Ectodermal cell (in vitro differentiated cells): Measurements from ENCODE around the gene DMPK. TPM values are rescaled to one million over a fixed set of nuclear protein-coding genes. Genes with fewer than 3 reads are reported as not detected.

ENCODE experiments used
- H3K27ac ChIP-seq: 2 replicates; pipeline ENCODE4 v1.7.0; 2013; ENCODE audit warnings: mild to moderate bottlenecking, low read depth, low read length; ENCODE audit not compliant: insufficient read depth, poor library complexity, severe bottlenecking
- H3K27me3 ChIP-seq: 2 replicates; pipeline ENCODE4 v1.7.0; 2013; ENCODE audit warnings: mild to moderate bottlenecking, low read length; ENCODE audit not compliant: insufficient read depth, control insufficient read depth, poor library complexity, severe bottlenecking
- H3K36me3 ChIP-seq: one replicate; pipeline ENCODE4 v1.7.0; 2013; ENCODE audit warnings: low read length; ENCODE audit not compliant: control insufficient read depth, insufficient read depth
- H3K4me1 ChIP-seq: one replicate; pipeline ENCODE4 v1.7.0; 2013; ENCODE audit warnings: low read length; ENCODE audit not compliant: control insufficient read depth, insufficient read depth
- H3K4me3 ChIP-seq: 2 replicates; pipeline ENCODE4 v1.7.0; 2013; ENCODE audit warnings: low read depth, low read length, control low read depth; ENCODE audit not compliant: insufficient read depth
- H3K9me3 ChIP-seq: 2 replicates; pipeline ENCODE4 v1.7.0; 2013; ENCODE audit warnings: mild to moderate bottlenecking, low read length, moderate library complexity; ENCODE audit not compliant: control insufficient read depth
- whole genome bisulfite sequencing, 2 experiments: methylation state at CpG; one replicate each; pipeline ENCODE4 v1.1.7; 2013; ENCODE audit warnings: missing lambda C conversion rate in 2 of 2; 5-methylcytosine and 5-hydroxymethylcytosine counted together
- polyA plus RNA-seq, 4 experiments: library from polyadenylated mRNA; stranded (reverse); fragments of 50-300 nt; gene quantifications; one replicate each; pipeline ENCODE4 v1.2.3, GENCODE V29; 2013

The DMPK gene, protein sequence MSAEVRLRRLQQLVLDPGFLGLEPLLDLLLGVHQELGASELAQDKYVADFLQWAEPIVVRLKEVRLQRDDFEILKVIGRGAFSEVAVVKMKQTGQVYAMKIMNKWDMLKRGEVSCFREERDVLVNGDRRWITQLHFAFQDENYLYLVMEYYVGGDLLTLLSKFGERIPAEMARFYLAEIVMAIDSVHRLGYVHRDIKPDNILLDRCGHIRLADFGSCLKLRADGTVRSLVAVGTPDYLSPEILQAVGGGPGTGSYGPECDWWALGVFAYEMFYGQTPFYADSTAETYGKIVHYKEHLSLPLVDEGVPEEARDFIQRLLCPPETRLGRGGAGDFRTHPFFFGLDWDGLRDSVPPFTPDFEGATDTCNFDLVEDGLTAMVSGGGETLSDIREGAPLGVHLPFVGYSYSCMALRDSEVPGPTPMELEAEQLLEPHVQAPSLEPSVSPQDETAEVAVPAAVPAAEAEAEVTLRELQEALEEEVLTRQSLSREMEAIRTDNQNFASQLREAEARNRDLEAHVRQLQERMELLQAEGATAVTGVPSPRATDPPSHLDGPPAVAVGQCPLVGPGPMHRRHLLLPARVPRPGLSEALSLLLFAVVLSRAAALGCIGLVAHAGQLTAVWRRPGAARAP
- 61.0 TPM for polyA plus RNA-seq (2013, experiment 1 of 4)
- 62.9 TPM for polyA plus RNA-seq (2013, experiment 2 of 4)
- 46.2 TPM for polyA plus RNA-seq (2013, experiment 3 of 4)
- polyA plus RNA-seq (2013, experiment 4 of 4) = 56.1 TPM

DNA sequence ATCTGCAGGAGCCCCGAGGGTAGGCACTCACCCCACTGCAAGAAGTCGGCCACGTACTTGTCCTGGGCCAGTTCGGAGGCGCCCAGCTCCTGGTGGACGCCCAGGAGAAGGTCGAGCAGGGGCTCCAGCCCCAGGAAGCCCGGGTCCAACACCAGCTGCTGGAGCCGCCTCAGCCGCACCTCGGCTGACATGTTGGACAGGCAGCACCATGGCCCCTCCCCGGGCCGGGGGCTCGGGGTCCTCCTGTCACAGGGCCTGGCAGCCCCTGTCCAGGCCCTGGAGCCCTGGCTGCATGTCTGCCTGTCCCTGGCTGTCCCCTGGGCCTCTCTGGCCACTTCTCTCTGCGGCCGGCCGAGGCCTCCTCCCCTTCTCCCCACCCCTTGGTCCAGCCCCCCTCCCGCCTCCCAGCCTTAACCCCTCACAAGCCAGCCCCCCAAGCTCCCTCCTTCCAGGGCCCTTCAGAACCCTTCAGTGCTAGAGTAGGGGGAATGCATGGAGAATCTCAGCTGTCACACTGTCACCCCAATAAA lies at the start of gene DMPK:
Gene DMPK (minus strand): TSS at position 329 of the 530 bp plus-strand sequence. CDS start 138 bp downstream, at position 191.
- no peak within 1 kb of the TSS for H3K27ac ChIP-seq
- WGBS, 2 experiments = 43 to 48% methylated on average over 17 to 18 of the region's 18 CpGs
- H3K4me1 ChIP-seq = peaks cover 32% of the 10 kb centered on the region
- no peaks in the 10 kb centered on the region for H3K9me3 ChIP-seq
- peaks cover 21% of the 10 kb centered on the region for H3K36me3 ChIP-seq
- no peak within 1 kb of the TSS for H3K4me3 ChIP-seq
- H3K27me3 ChIP-seq = peaks cover 13% of the 10 kb centered on the region

DNA sequence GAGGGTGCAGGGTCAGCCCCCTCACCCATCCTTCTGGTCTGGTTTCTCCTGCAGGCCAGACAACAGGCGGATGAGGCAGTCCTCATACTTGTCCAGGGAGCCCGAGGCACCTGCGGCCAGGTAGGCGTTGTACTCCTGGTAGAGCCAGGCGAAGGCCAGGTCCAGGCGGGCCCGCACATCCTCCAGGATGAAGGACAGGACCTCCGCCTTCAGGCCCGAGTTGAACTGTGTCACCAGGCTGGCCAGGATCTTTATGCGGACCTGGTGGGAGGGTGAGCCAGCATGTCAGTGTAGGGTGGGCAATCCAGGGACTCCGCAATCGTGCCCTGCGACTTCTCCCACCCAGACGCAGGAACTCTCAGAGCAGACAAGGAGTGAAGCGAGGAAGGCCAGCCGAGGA lies 46.7 kb upstream of the DMPK start:
- no peaks in the 10 kb centered on the region for H3K4me1 ChIP-seq
- no peak overlapping the region for H3K4me3 ChIP-seq
- no peaks in the 10 kb centered on the region for H3K9me3 ChIP-seq
- 96 to 97% methylated on average over 16 of the region's 16 CpGs for WGBS, 2 experiments
- H3K27me3 ChIP-seq = no peaks in the 10 kb centered on the region
- no peak overlapping the region for H3K27ac ChIP-seq
- peaks cover 37% of the 10 kb centered on the region for H3K36me3 ChIP-seq

DNA sequence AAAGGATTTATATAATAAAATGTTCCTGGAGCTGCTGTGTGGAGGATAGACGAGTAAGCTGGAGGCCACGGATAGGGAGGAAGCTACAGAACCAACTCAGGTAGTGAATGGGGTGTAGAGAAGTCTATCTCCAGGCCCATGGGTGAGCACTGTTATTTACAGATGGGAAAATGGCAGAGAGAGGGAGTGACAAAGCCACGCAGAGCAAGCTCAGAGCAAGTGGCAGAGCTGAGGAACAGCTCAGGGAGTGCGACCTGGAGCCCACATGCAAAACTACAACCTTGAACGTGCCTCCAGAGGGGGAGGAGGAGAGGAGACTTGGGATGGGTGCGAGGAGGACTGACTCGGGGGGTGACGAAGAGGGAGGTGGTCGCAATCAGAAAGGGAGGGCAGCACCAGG lies 46.2 kb upstream of the DMPK start:
- WGBS, 2 experiments = 95 to 97% methylated on average over 9 of the region's 9 CpGs
- H3K4me3 ChIP-seq = no peak overlapping the region
- peaks cover 37% of the 10 kb centered on the region for H3K36me3 ChIP-seq
- no peaks in the 10 kb centered on the region for H3K27me3 ChIP-seq
- H3K27ac ChIP-seq = no peak overlapping the region
- H3K9me3 ChIP-seq = no peaks in the 10 kb centered on the region
- no peaks in the 10 kb centered on the region for H3K4me1 ChIP-seq

DNA sequence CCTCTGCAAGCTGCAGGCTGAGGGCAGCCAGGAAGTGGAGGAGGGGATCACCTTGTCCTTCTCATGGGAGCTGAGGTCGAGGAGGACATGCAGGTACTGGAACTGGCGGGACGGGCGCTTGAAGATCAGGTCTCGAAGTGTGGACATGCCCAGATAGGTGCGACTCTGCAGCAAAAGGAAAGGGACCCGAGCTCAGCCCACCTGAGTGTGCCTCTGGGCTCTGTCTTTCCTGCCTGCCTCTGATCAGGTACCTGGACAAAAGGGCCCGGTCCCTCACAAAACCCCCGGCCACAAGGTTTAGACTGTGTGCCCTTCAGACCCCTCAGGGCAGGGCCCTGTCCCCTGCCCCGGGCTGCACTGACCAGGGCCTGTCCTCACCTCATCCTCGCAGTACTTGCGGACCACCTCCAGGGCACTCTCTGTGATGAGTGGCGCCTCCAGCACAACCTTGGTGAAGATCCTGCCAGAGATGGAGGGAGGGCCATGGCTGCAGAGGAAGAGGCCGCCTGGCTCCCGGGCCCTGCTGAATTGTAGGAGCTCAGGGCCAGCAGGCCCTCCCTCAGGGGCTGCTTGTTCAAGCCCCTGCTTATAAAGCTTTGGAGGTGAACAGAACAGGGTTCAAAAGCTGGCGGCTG lies 45.3 kb upstream of the DMPK start:
- Histone ChIP-seq H3K27me3 (no peaks in the 10 kb centered on the region), H3K4me1 (no peaks in the 10 kb centered on the region), H3K4me3 (no peak overlapping the region), H3K27ac (no peak overlapping the region), H3K9me3 (no peaks in the 10 kb centered on the region), H3K36me3 (peaks cover 45% of the 10 kb centered on the region)
- 95% methylated on average over 16 of the region's 16 CpGs for WGBS, 2 experiments

DNA sequence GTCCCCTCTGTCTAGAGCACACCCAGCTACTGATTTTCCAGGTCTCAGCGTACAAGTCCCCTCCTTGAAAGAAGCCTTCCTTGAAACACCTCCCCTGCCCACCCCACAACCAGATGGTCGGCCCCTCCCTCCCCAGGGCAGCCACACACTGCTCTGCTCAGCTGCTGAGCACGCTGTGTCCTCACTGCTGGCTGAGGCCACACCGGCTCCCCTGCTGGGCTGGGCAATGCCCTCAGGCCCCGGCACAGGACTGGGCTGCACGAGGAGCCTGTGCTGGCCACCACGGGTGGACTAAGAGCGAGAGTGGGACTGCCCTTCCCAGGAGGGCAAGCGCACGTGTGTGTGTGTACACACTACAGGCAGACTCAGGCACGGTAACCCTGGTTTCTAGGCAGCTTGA lies 44.6 kb upstream of the DMPK start:
- H3K27ac ChIP-seq = no peak overlapping the region
- no peaks in the 10 kb centered on the region for H3K4me1 ChIP-seq
- H3K36me3 ChIP-seq = peaks cover 47% of the 10 kb centered on the region
- no peak overlapping the region for H3K4me3 ChIP-seq
- no peaks in the 10 kb centered on the region for H3K9me3 ChIP-seq
- WGBS, 2 experiments = 90 to 93% methylated on average over 11 of the region's 11 CpGs
- H3K27me3 ChIP-seq = no peaks in the 10 kb centered on the region

DNA sequence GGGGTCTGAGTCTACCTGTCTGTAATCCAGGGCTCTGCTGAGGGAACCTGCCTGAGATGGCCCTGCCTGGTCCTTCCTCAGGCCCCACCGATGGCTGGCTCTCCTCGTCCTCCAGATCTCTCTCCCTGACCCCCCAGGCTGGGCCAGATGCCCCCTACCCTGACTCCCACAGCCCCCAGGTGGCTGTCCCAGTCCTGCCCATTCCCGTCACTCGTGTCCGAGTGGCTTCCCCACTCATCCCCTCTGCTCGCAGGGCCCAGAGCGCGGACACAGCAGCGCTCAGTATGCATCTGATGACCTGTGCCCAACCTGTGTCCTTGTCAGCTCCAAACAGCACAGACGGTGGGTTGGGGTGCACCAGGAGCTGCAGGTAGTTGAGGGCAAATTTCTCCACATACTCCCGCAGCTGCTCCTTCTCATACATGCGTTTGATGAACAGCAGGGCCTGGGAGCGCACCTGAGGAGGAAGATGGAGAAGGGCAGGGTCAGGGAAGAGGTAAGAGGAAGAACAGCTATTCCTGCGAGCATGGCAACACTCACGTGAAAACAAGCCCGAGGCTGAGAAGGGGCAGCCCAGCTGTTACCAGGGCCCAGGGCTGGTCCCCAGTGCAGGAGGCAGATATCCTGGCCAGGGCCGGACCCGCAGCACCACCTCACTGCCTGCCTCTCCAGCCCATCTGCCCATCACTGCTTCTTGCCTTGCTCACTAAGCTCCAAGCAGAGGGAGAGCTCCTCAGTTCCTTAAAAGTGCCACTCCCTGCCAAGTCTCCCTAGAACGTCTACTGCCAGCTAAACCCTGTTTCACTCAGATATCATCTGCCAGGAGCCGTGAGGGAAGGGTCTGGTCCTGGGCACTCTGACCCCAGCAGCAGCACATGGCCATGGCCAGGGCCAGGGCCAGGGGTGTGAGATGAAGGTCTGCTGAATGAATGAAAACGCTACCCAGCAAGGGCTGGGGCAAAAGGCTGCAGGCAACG lies 43.9 kb upstream of the DMPK start:
- H3K36me3 ChIP-seq = peaks cover 40% of the 10 kb centered on the region
- no peak overlapping the region for H3K4me3 ChIP-seq
- no peaks in the 10 kb centered on the region for H3K27me3 ChIP-seq
- no peaks in the 10 kb centered on the region for H3K4me1 ChIP-seq
- 86% methylated on average over 22 of the region's 22 CpGs for WGBS, 2 experiments
- H3K27ac ChIP-seq = no peak overlapping the region
- no peaks in the 10 kb centered on the region for H3K9me3 ChIP-seq

DNA sequence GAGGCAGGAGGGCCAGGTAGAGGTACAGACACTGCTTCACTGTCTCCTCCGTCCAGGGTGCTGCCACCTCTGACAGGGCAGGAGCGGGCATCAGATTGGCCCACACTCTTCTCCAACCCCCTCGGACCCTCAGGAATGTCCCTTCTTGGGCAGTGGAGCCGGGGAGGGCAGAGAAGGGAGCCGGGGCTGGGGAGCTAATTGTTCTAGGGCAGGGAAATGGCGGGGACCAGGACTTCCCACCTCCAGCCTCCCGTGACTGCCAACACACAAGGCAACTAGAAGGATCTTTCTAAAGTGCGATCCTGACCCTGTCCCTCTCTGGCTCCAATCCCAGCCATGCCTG lies 42.9 kb upstream of the DMPK start:
- peaks cover 38% of the 10 kb centered on the region for H3K36me3 ChIP-seq
- 95 to 96% methylated on average over 8 of the region's 8 CpGs for WGBS, 2 experiments
- H3K27ac ChIP-seq = no peak overlapping the region

DNA sequence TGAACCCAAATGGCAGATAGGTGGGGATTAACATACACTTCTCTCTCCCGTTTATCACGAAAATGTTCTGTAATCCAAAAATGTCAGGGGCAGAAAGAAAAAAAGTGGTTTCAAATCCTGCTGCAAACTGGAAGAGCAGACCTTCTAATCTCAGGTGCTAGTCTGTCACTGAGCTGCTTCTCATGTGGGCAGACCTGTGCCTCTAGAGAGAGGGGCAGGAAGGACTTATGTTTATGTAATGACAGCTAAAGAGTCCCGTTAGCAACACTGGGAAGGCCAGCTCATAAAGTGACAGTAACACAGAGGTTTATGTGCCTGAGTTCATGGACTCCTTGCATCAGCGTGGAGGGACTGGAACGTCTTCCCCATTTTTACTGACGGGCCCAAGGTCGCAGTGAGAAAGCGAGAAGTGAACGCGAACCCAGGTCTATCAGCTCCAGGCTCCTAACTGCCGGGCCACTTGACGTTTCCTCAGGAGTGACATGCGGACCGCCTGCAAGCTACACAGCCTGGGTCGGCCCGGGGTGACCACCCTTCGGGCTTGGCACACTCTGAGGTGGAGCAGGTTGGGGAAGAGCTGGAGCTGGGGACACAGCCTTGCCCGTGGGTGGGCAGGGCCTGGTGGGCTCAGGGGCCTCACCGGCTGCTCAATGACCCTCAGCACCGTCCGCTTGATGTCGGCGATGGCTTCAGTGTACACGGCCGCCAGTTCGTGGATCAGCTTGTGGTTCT lies 42.4 kb upstream of the DMPK start:
- H3K9me3 ChIP-seq = no peaks in the 10 kb centered on the region
- no peak overlapping the region for H3K27ac ChIP-seq
- 95 to 96% methylated on average over 26 of the region's 26 CpGs for WGBS, 2 experiments
- H3K4me1 ChIP-seq = no peaks in the 10 kb centered on the region
- H3K27me3 ChIP-seq = no peaks in the 10 kb centered on the region
- no peak overlapping the region for H3K4me3 ChIP-seq
- peaks cover 39% of the 10 kb centered on the region for H3K36me3 ChIP-seq

More for the DNA sequence above, 42.9 kb upstream of the DMPK start:
- H3K9me3 ChIP-seq = no peaks in the 10 kb centered on the region
- no peaks in the 10 kb centered on the region for H3K27me3 ChIP-seq
- no peaks in the 10 kb centered on the region for H3K4me1 ChIP-seq
- H3K4me3 ChIP-seq = no peak overlapping the region

DNA sequence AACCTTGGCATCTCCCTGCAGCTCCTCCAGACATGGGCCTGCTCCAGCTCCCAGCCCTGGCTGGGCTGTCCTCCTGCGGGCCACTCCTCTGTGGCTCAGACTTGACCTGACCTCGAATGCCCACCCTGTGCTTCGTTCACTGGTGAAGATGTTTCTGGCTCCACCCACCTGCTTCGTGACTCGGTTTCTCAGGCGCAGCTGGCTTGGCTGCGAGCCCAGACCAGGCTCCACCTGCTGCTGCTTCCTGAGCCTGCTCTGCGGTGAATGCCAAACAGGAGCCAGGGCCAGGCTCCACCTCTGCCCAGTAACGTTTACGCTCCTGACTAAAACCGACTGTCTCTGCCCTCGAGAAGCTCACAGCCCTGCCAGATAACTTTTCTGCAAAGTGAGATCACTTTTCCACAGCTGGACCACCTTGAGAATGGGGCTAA lies 41.8 kb upstream of the DMPK start:
- Histone ChIP-seq H3K36me3 (peaks cover 38% of the 10 kb centered on the region), H3K27me3 (no peaks in the 10 kb centered on the region), H3K27ac (no peak overlapping the region), H3K4me1 (no peaks in the 10 kb centered on the region), H3K4me3 (no peak overlapping the region), H3K9me3 (no peaks in the 10 kb centered on the region)
- WGBS, 2 experiments = 93 to 96% methylated on average over 12 of the region's 12 CpGs
